HCT116 (cell line): ENCODE measurements around the gene SLC16A11. TPM values are rescaled to one million over a fixed set of nuclear protein-coding genes. Genes with fewer than 3 reads are reported as not detected.

ENCODE experiments used
- ATAC-seq: fragments of 200-7000 bp; cut with Tn5 transposase; 2 replicates; pipeline ENCODE4 v1.9.1; 2020; ENCODE audit warnings: mild to moderate bottlenecking, moderate library complexity
- BruUV-seq: library from RNA; stranded (reverse); fragments of 400-500 nt; replicated peaks from 2 replicates; lab custom pipeline; 2021; lab: Mats Ljungman, UMichigan
- CTCF ChIA-PET: fragments of 300-600 bp; sonication (Branson Sonifier 250); formaldehyde crosslinking; loops from one replicate; lab custom pipeline; 2021; ENCODE audit warnings: antibody characterized with exemption; lab: Charles Lee
- POLR2A ChIA-PET: fragments of 300-600, 350-600 bp; sonication (Branson Sonifier 250); formaldehyde crosslinking; loops from one replicate; lab custom pipeline; 2021; ENCODE audit warnings: antibody characterized with exemption; lab: Charles Lee
- RAD21 ChIA-PET, 2 experiments: fragments of 300-600 bp; sonication (Branson Sonifier 250); formaldehyde crosslinking; loops; one replicate each; lab custom pipeline; 2023; ENCODE audit warnings: low total read pairs in 2 of 2; ENCODE audit not compliant: uncharacterized antibody in 2 of 2, unreplicated experiment in 2 of 2, low non-redundant PET in 1 of 2; lab: Charles Lee
- DNase-seq: peaks from one replicate; pipeline ENCODE4 v3.0.0-alpha.2; 2010; ENCODE audit warnings: low read depth, low spot score
- H2AFZ ChIP-seq: fragments of 200-600 bp; shearing (Covaris generic), sonication (generic); 2 replicates; pipeline ENCODE4 v1.6.1; 2017; ENCODE audit warnings: low read depth, mixed run types, mixed read lengths, antibody characterized with exemption, low read length; ENCODE audit not compliant: poor library complexity, severe bottlenecking
- H3K27ac ChIP-seq: 2 replicates; pipeline ENCODE4 v1.5.1; 2012; ENCODE audit warnings: low read depth, low read length
- H3K27me3 ChIP-seq: fragments of 200-600 bp; sonication (generic); 2 replicates; pipeline ENCODE4 v1.6.1; 2016; ENCODE audit warnings: mixed run types, low read length, mixed read lengths; ENCODE audit not compliant: insufficient read depth
- H3K36me3 ChIP-seq, 2 experiments: fragments of 200-500 bp in 1 of 2; fragments of 200-600 bp in 1 of 2; sonication (Bioruptor generic) in 1 of 2; sonication (generic) in 1 of 2; 2 replicates each; pipeline versions ENCODE4 v1.5.1 to v1.6.1; 2014 to 2016; ENCODE audit warnings: low read length in 2 of 2, inconsistent platforms in 1 of 2, mixed read lengths in 1 of 2, mixed run types in 1 of 2; ENCODE audit not compliant: insufficient read depth in 2 of 2, control insufficient read depth in 1 of 2
- H3K4me1 ChIP-seq, 2 experiments: fragments of 200-600 bp in 1 of 2; sonication (generic) in 1 of 2; 2 replicates each; pipeline versions ENCODE4 v1.5.1 to v1.6.1; 2012 to 2017; ENCODE audit warnings: low read length in 2 of 2, inconsistent platforms in 1 of 2, mild to moderate bottlenecking in 1 of 2, mixed read lengths in 1 of 2, mixed run types in 1 of 2, moderate library complexity in 1 of 2; ENCODE audit not compliant: insufficient read depth in 2 of 2, control insufficient read depth in 1 of 2
- H3K4me2 ChIP-seq: fragments of 200-600 bp; sonication (generic); 2 replicates; pipeline ENCODE4 v1.6.1; 2017; ENCODE audit warnings: mixed run types, low read length, mixed read lengths
- H3K4me3 ChIP-seq, 2 experiments: fragments of 200-600 bp in 1 of 2; sonication (generic) in 1 of 2; replicated peaks in 1 of 2; 2 replicates each; pipeline ENCODE4 v1.5.1; 2011 to 2016; ENCODE audit warnings: low read length in 2 of 2, control low read depth in 1 of 2, low read depth in 1 of 2, mild to moderate bottlenecking in 1 of 2, mixed read lengths in 1 of 2, mixed run types in 1 of 2
- H3K79me2 ChIP-seq: fragments of 200-600 bp; sonication (generic); 2 replicates; pipeline ENCODE4 v1.6.1; 2017; ENCODE audit warnings: mild to moderate bottlenecking, mixed run types, low read length, moderate library complexity, mixed read lengths; ENCODE audit not compliant: insufficient read depth
- H3K9ac ChIP-seq: fragments of 200-600 bp; sonication (generic); 2 replicates; pipeline ENCODE4 v1.6.1; 2016; ENCODE audit warnings: low read length, mixed read lengths
- H3K9me2 ChIP-seq: fragments of 200-600 bp; sonication (generic), shearing (Covaris generic); 2 replicates; pipeline ENCODE4 v1.6.1; 2017; ENCODE audit warnings: mixed run types, mild to moderate bottlenecking, moderate library complexity; ENCODE audit not compliant: insufficient read depth
- H3K9me3 ChIP-seq, 2 experiments: fragments of 200-500 bp in 1 of 2; fragments of 200-600 bp in 1 of 2; sonication (Bioruptor generic) in 1 of 2; sonication (generic) in 1 of 2; 2 replicates each; pipeline ENCODE4 v1.6.1; 2014 to 2017; ENCODE audit warnings: low read length in 2 of 2, mixed read lengths in 2 of 2, inconsistent platforms in 1 of 2, low read depth in 1 of 2, mild to moderate bottlenecking in 1 of 2, mixed run types in 1 of 2, moderate library complexity in 1 of 2; ENCODE audit not compliant: control insufficient read depth in 1 of 2, insufficient read depth in 1 of 2
- H4K20me1 ChIP-seq: fragments of 200-600 bp; sonication (generic), shearing (Covaris generic); 2 replicates; pipeline ENCODE4 v1.6.1; 2017; ENCODE audit warnings: mixed run types, mild to moderate bottlenecking, moderate library complexity; ENCODE audit not compliant: insufficient read depth
- CBX3 ChIP-seq: IDR thresholded peaks from 2 replicates; pipeline ENCODE4 v1.6.1; 2012; ENCODE audit warnings: low read depth
- CEBPB ChIP-seq: IDR thresholded peaks from 2 replicates; pipeline ENCODE4 v1.6.1; 2012; ENCODE audit warnings: low read depth
- CTCF ChIP-seq, 3 experiments: fragments of 200-600 bp in 1 of 3; sonication (generic) in 1 of 3; IDR thresholded peaks in 2 of 3; conservative IDR thresholded peaks in 1 of 3; 2 replicates each; pipeline ENCODE4 v1.5.1; 2012 to 2017; ENCODE audit warnings: low read depth in 2 of 3, low read length in 2 of 3, antibody characterized with exemption in 1 of 3, borderline replicate concordance in 1 of 3, control low read depth in 1 of 3, mild to moderate bottlenecking in 1 of 3, mixed read lengths in 1 of 3, mixed run types in 1 of 3, moderate library complexity in 1 of 3; ENCODE audit not compliant: insufficient read depth in 1 of 3
- EGR1 ChIP-seq: IDR thresholded peaks from 2 replicates; pipeline ENCODE4 v1.6.1; 2012; ENCODE audit warnings: low read depth
- EZH2phosphoT487 ChIP-seq: fragments of 200-600 bp; IDR thresholded peaks from 2 replicates; pipeline ENCODE4 v1.6.1; 2018; ENCODE audit warnings: antibody characterized with exemption, borderline replicate concordance
- MAX ChIP-seq: IDR thresholded peaks from 2 replicates; pipeline ENCODE4 v1.6.1; 2012
- RAD21 ChIP-seq: IDR thresholded peaks from 2 replicates; pipeline ENCODE4 v1.6.1; 2012; ENCODE audit warnings: low read depth, mild to moderate bottlenecking
- REST ChIP-seq: IDR thresholded peaks from 2 replicates; pipeline ENCODE4 v1.6.1; 2012; ENCODE audit warnings: low read depth
- TCF7L2 ChIP-seq: IDR thresholded peaks from 2 replicates; pipeline ENCODE4 v1.7.0; 2011; ENCODE audit warnings: borderline replicate concordance, inconsistent platforms; ENCODE audit not compliant: insufficient read depth, insufficient read length; ENCODE audit errors: extremely low read depth
- ZBTB33 ChIP-seq: IDR thresholded peaks from 2 replicates; pipeline ENCODE4 v1.6.1; 2011; ENCODE audit warnings: mild to moderate bottlenecking, low read length, moderate library complexity; ENCODE audit not compliant: insufficient replicate concordance; ENCODE audit errors: extremely low read depth
- intact Hi-C: fragments of 100-400 bp; cut with micrococcal nuclease; formaldehyde crosslinking; loops from 2 replicates; pipeline ENCODE4 v1.10.0; 2022
- total RNA-seq: library from RNA; stranded (reverse); gene quantifications from one replicate; pipeline ENCODE4 v1.2.1, GENCODE V29; 2021; ENCODE audit not compliant: unreplicated experiment

Gene SLC16A11
- total RNA-seq, 1 experiment from 2014 or later, result not detected

GRCh38 chr17:7046127-7046724, 2.3 kb upstream of the SLC16A11 start (continued):
- TF ChIP-seq CEBPB, result peak; percentile 53; the same call in 1 of the 2 replicates
- TF ChIP-seq MAX, result peak; percentile 48; the same call in 1 of the 2 replicates

GRCh38 chr17:7045492-7046126, 1.7 kb upstream of the SLC16A11 start:
- no peaks in the 10 kb centered on the region for H4K20me1 ChIP-seq
- peak overlapping the region; percentile 48 for H3K9ac ChIP-seq
- CTCF ChIA-PET, result interaction anchor here (0.5 to 5.4 kb wide), 36 partner anchors 8 to 1011 kb away, joined by 3 to 53 read pairs (median 4); partner anchors contain the start of genes ASGR1, CTDNEP1, NEURL4 and SLC16A13
- no peak for TF ChIP-seq EZH2phosphoT487
- no peak for TF ChIP-seq TCF7L2
- peak; percentile 96 for TF ChIP-seq RAD21
- peak; percentile 22; the same call in 1 of the 2 replicates for TF ChIP-seq EGR1
- TF ChIP-seq CBX3, result no peak
- TF ChIP-seq REST, result no peak
- peak; percentile 69 to 96 (median 92) for TF ChIP-seq CTCF (IDR thresholded peaks at IDR 0.05 in 2 of 3, conservative IDR thresholded peaks at IDR 0.05 in 1 of 3; ENCODE audit: borderline replicate concordance in 1 of 3, insufficient read depth in 1 of 3, low read depth in 2 of 3, low read length in 2 of 3)
- no peak for TF ChIP-seq ZBTB33
- RAD21 ChIA-PET, result interaction anchor here (0.6 to 2.3 kb wide), 13 partner anchors 10 to 355 kb away, joined by 3 to 16 read pairs (median 5); partner anchors contain the start of gene SLC16A13 (in 1 of the 2)
- H3K36me3 ChIP-seq, result no peaks in the 10 kb centered on the region
- H3K4me2 ChIP-seq, result peak overlapping the region; percentile 95
- POLR2A ChIA-PET, result interaction anchor here (0.7 to 2.1 kb wide), 9 partner anchors 9 to 189 kb away, joined by 3 to 9 read pairs (median 4); partner anchors contain the start of genes DVL2 and SLC16A13
- peak; percentile 67 for DNase-seq
- ATAC-seq, result peak; percentile 40
- peak overlapping the region; percentile 46 for H3K27ac ChIP-seq
- H3K4me3 ChIP-seq, result peak overlapping the region; percentile 49 to 65
- intact Hi-C loops, result loop anchor here (1.0 to 5.0 kb wide), 6 partner anchors 91 to 642 kb away; partner anchors contain the start of genes KCTD11, TP53 and WRAP53
- no peaks in the 10 kb centered on the region for H3K9me2 ChIP-seq
- no peaks in the 10 kb centered on the region for H3K9me3 ChIP-seq
- no peaks in the 10 kb centered on the region for H3K27me3 ChIP-seq
- H2AFZ ChIP-seq, result peak overlapping the region; percentile 97
- no peaks in the 10 kb centered on the region for H3K79me2 ChIP-seq
- no TSS peak for BruUV-seq
- peaks cover 31 to 48% of the 10 kb centered on the region in 2 experiments for H3K4me1 ChIP-seq
